ENCODE measurements around the gene RNASE8. TPM values are rescaled to one million over a fixed set of nuclear protein-coding genes. Genes with fewer than 3 reads are reported as not detected.

RNASE8 gene
- total and polyA plus RNA-seq, 2 of the 8 experiments (the other 6 are each of a cell fraction or from before 2014, with no cell fraction given): not detected

DNA sequence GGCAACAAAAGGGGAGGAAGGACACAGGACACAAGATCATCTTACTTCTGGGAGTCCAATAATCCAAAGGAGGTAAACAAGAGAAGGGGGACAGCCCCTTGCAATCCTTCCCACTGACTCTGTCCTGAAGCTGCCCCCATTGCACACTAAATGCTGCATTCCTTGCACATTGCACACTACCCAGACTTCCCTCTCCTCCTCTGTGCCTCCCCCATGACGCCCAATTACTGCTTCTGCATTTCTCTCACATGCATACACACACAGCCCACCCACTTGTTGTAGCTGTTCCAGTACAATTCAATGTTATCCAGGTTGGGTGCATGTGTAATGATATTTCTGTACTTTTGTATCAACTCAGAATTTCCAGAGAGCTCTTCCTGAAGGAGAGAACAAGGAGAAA, 38.3 kb upstream of the RNASE8 start:
- CTCF ChIA-PET (ENCODE audit: partially characterized antibody): interaction anchor here (0.6 to 16.1 kb wide), 11 partner anchors 13 to 200 kb away, joined by 3 to 371 read pairs (median 6); partner anchors contain the start of genes ARHGEF40 and RNASE7
- FAIRE-seq: no peak
- no peak for TF ChIP-seq GABPA (IDR thresholded peaks at IDR 0.05; ENCODE audit: borderline replicate concordance, insufficient read depth, low read length)
- TF ChIP-seq, protein P1, sequence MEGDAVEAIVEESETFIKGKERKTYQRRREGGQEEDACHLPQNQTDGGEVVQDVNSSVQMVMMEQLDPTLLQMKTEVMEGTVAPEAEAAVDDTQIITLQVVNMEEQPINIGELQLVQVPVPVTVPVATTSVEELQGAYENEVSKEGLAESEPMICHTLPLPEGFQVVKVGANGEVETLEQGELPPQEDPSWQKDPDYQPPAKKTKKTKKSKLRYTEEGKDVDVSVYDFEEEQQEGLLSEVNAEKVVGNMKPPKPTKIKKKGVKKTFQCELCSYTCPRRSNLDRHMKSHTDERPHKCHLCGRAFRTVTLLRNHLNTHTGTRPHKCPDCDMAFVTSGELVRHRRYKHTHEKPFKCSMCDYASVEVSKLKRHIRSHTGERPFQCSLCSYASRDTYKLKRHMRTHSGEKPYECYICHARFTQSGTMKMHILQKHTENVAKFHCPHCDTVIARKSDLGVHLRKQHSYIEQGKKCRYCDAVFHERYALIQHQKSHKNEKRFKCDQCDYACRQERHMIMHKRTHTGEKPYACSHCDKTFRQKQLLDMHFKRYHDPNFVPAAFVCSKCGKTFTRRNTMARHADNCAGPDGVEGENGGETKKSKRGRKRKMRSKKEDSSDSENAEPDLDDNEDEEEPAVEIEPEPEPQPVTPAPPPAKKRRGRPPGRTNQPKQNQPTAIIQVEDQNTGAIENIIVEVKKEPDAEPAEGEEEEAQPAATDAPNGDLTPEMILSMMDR (IDR thresholded peaks at IDR 0.05; ENCODE audit: control extremely low read depth in 1 of 3, insufficient read depth in 1 of 3, low read depth in 1 of 3, low read length in 3 of 3): no peak
- TF ChIP-seq CHD1 (IDR thresholded peaks at IDR 0.05; ENCODE audit: low read depth, low read length): no peak
- no peak for TF ChIP-seq NRF1 (IDR thresholded peaks at IDR 0.05; ENCODE audit: low read depth, low read length)
- TF ChIP-seq HDAC2 (IDR thresholded peaks at IDR 0.05; ENCODE audit: borderline replicate concordance in 1 of 2, low read depth in 2 of 2, low read length in 2 of 2): no peak
- no peak for TF ChIP-seq KDM5A (IDR thresholded peaks at IDR 0.05; ENCODE audit: low read length)
- no peak for TF ChIP-seq NANOG (IDR thresholded peaks at IDR 0.05; ENCODE audit: insufficient read depth, low read depth, low read length, poor library complexity, severe bottlenecking)
- TF ChIP-seq SUZ12 (IDR thresholded peaks at IDR 0.05; ENCODE audit: low read length): no peak
- TF ChIP-seq CHD2 (IDR thresholded peaks at IDR 0.05; ENCODE audit: low read length): no peak
- TF ChIP-seq GTF2F1 (IDR thresholded peaks at IDR 0.05; ENCODE audit: borderline replicate concordance, low read depth, low read length): no peak
- TF ChIP-seq TCF12 (IDR thresholded peaks at IDR 0.05; ENCODE audit: low read depth, low read length): no peak

More for the DNA sequence above, 38.3 kb upstream of the RNASE8 start:
- Histone ChIP-seq H3K23me2 (ENCODE audit: low read depth, low read length) (peaks cover 6% of the 10 kb centered on the region; the same call in 1 of the 2 replicates), H2BK5ac (ENCODE audit: low read depth, low read length) (no peak overlapping the region), H4K91ac (replicated peaks; ENCODE audit: insufficient read length, low read length) (no peak overlapping the region), H3K9ac (replicated peaks in 1 of 4; ENCODE audit: extremely low read depth in 1 of 4, low read depth in 3 of 4, low read length in 3 of 4) (no peak overlapping the region), H2AK5ac (ENCODE audit: low read depth, low read length) (no peak overlapping the region), H3K14ac (ENCODE audit: insufficient read length) (no peak overlapping the region), H4K5ac (ENCODE audit: insufficient read length, low read depth, low read length) (no peak overlapping the region), H2BK15ac (ENCODE audit: low read length) (no peak overlapping the region), H3K4me1 (replicated peaks in 1 of 4; ENCODE audit: control insufficient read depth in 3 of 4, insufficient read depth in 4 of 4, low read length in 3 of 4) (peaks cover 6 to 16% (median 10%) of the 10 kb centered on the region in 4 experiments), H2BK20ac (ENCODE audit: low read length) (no peak overlapping the region), H3K56ac (replicated peaks; ENCODE audit: insufficient read length, low read depth, low read length) (no peak overlapping the region), H3K9me3 (ENCODE audit: insufficient read depth in 2 of 2, low read depth in 1 of 2, low read length in 1 of 2) (no peaks in the 10 kb centered on the region), H3K4ac (replicated peaks; ENCODE audit: insufficient read length, low read depth, low read length) (no peak overlapping the region), H2BK12ac (ENCODE audit: low read depth, low read length) (no peak overlapping the region), H2AFZ (ENCODE audit: low read length) (no peak overlapping the region), H3K27ac (ENCODE audit: low read depth, low read length) (no peak overlapping the region), H4K20me1 (replicated peaks in 1 of 2; ENCODE audit: control insufficient read depth in 1 of 2, insufficient read depth in 2 of 2, low read length in 2 of 2) (no peaks in the 10 kb centered on the region), H4K8ac (ENCODE audit: extremely low read depth, insufficient read depth, low read length) (no peak overlapping the region), H3K18ac (ENCODE audit: extremely low read depth, low read length) (no peak overlapping the region), H3K4me3 (ENCODE audit: extremely low read depth in 1 of 4, insufficient read depth in 2 of 4, low read depth in 3 of 4, low read length in 4 of 4) (no peak overlapping the region), H3K79me1 (ENCODE audit: low read depth, low read length) (no peaks in the 10 kb centered on the region), H2BK120ac (replicated peaks; ENCODE audit: low read depth, low read length) (no peak overlapping the region), H3K27me3 (replicated peaks in 1 of 4; ENCODE audit: control insufficient read depth in 3 of 4, extremely low read depth in 1 of 4, insufficient read depth in 3 of 4, low read length in 3 of 4) (peaks cover 2 to 17% (median 17%) of the 10 kb centered on the region in 4 experiments; a peak in 6 of 7 replicates), H3K79me2 (ENCODE audit: control insufficient read depth in 1 of 2, insufficient read depth in 2 of 2, low read length in 2 of 2) (no peaks in the 10 kb centered on the region), H3K23ac (ENCODE audit: insufficient read length) (no peak overlapping the region), H3K4me2 (ENCODE audit: insufficient read depth in 1 of 2, low read depth in 2 of 2, low read length in 2 of 2) (no peak overlapping the region), H3K36me3 (ENCODE audit: control insufficient read depth in 2 of 4, insufficient read depth in 4 of 4, low read length in 3 of 4) (peaks cover 0 to 5% (median under 1%) of the 10 kb centered on the region in 4 experiments; a peak in 3 of 8 replicates)
- 80% methylated on average over 1 of the region's 1 CpG; no CpG with 5 or more reads in 1 of the 2 experiments for WGBS, 2 experiments (ENCODE audit: extremely low coverage in 1 of 2, insufficient coverage in 1 of 2, insufficient read length in 1 of 2, insufficient replicate concordance in 2 of 2, low coverage in 1 of 2, low lambda C conversion rate in 2 of 2, missing lambda C conversion rate in 1 of 2)
- no peak for DNase-seq (ENCODE audit: low read depth in 1 of 2, low spot score in 2 of 2)
- POLR2A ChIA-PET (ENCODE audit: partially characterized antibody): interaction anchor here (0.8 to 1.5 kb wide), 5 partner anchors 15 to 69 kb away, joined by 3 to 5 read pairs (median 3); no protein-coding TSS in a partner anchor
